Activated gamma-delta T cell treated with anti-CD3 and anti-CD28 coated beads, Interleukin-2, amount 50 U/mL, for 16 hours (primary cell): ENCODE data around the gene MEI1.
A peak's percentile ranks its signal among the peaks of the same experiment; 100 is the strongest.

Experiments used
- DNase-seq: peaks from one replicate; pipeline ENCODE4 v3.0.0-alpha.2; 2020; ENCODE audit warnings: low read depth

MEI1 gene

DNA sequence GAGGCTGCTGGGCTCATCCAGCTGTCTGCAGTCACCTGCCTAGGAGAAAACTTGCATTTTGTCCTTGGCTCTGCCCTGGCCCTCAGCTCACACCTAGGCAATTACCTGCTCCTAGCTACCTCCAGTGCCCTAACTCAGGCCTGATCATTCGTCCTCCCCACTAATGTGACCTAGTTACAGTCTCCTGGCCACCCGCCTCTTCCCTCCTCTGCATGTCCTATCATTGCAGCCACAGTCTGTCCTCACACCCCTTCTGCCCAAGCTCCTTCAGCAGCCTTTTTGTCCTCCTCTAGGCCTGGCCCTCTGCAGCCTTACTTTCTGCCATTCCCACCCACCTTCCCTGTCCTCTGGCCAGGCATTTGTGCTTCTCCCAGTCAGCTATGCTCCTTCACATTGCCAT lies 83.4 kb downstream of the MEI1 start:
- no peak for DNase-seq

DNA sequence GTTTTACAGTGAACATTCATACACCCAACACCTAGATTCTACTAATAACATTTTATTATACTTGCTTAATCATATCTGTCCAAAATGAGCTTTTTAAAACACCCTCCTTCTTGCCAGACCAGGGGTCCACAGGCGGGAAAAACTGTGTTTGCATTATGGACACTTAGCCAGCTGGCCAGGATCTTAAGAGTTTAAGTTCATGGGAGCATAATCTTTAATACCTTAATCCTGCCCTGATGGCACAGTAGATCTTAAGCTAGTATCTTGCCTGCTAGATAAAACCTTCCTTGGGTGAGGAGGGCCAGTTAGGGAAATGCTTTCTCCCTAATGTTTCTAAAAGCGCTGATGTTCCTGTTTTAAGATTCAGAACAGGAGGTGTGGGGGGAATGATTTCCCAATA lies 88.0 kb downstream of the MEI1 start:
- no peak for DNase-seq

DNA sequence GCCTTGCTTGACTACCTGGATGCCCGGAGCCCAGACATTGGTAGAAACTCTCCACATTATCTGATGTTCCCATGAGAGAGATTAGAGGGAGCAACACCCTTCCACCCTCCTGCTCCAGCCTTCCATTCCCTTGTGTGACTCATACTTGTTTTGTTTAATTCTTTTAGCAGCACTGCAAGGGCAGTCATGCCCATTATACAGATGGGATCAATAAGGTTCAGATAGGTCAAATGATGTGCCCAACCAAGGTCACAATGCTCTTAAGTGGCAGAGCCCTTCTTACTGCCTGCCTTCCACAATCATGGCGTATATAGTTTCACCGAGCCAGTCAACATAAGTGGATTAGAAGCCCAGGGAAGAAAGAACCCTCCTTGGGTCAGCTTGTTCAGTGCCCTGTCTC lies 94.6 kb downstream of the MEI1 start:
- DNase-seq, result no peak

DNA sequence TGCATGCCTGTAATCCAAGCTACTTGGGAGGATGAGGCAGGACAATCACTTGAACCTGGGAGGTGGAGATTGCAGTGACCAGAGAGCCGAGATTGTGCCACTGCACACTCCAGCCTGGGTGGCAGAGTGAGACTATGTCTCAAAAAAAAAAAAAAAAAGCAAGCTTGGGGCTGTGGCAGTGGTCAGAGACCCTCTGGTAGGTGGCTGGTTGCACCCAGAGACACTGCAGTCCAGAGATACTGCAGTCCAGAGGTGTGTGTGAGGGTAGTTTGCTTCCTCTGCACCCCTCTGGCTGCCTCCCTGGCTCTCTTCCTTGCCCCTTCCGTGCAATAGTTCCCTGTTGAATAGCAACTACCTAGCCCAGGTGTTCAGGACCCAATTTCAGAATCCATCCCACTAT lies 99.4 kb downstream of the MEI1 start:
- DNase-seq, result no peak

GRCh38 chr22:41799486-41800347 lies 100.4 kb downstream of the MEI1 start:
- DNase-seq, result no peak

- DNase-seq, result peak; percentile 85
Measured at GRCh38 chr22:41800348-41801146, 101.2 kb downstream of the MEI1 start, which contains the start of gene CCDC134. Gene CCDC134 (plus strand): TSS chr22:41800679. CDS start chr22:41808891, 8,212 bp downstream.

DNA sequence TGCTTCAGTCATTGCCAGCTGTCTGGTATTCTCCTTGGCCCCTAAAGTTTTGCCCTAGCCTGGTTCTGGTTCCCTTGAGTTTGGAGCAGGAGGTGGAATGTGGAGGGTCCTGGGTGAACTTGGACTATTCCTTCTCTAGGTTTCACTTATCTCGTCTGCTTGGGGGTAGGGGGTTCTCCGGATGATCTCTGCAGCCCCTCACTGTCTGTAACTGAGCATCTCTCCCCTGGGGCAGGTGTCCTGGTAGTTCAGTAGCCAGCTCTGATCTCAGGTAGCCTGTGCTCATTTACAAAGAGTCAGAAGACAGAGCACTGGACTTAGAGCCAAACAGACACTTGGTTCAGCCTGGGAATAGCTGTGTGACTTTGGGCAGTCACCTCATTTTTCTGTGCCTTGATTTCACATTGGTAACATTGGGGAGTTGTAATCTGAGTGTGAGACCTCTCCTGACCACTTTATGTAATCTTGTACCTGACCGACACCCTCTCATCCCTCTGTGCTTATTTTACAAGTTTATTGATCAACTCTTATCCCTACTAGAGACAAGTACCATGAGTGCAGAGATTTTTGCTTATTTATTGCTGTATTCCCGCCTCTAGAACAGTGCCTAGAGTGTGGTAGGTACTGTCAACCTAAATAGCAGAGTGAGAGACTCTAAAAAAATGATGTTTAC lies 102.0 kb downstream of the MEI1 start:
- DNase-seq, result no peak

GRCh38 chr22:41801886-41802285 lies 102.6 kb downstream of the MEI1 start:
- no peak for DNase-seq

DNA sequence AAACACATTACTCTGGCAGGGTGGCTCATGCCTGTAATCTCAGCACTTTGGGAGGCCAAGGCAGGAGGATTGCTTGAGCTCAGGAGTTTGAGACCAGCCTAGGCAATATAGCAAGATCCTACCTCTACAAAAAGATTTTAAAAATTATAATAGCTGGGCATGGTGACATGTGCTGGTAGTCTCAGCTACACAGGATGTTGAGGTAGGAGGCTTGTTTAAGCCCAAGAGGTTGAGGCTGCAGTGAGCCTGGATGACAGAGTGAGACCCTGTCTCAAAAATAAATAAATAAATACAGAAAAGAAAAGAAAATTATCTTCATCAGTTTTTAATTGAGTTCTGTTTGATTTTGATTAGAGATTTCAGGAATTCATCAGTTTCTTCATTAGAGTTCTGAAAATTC lies 106.3 kb downstream of the MEI1 start:
- DNase-seq, result no peak

DNA sequence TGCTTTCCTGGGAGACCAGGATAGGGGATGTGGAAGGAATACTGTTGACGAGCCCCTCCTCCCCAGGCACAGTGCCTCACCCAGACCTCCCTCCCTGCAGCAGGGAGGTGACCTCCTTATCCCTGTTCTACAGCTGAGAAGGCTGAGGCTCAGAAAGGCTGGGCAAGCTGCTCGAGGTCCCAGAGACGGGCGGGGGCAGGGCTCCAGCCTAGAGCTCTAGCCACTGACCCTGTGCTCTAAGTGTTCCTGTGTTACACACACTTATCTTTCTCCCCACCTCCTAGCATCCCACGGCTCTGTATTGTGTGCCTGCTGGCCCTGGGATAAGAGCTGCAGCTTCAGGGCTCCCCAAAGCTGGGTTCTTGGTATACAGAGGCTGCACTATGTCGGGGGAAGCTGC lies 109.1 kb downstream of the MEI1 start:
- no peak for DNase-seq

- DNase-seq, result no peak
Measured at GRCh38 chr22:41810022-41810421, 110.7 kb downstream of the MEI1 start.

GRCh38 chr22:41812805-41813545 lies 113.7 kb downstream of the MEI1 start:
- DNase-seq, result no peak

DNA sequence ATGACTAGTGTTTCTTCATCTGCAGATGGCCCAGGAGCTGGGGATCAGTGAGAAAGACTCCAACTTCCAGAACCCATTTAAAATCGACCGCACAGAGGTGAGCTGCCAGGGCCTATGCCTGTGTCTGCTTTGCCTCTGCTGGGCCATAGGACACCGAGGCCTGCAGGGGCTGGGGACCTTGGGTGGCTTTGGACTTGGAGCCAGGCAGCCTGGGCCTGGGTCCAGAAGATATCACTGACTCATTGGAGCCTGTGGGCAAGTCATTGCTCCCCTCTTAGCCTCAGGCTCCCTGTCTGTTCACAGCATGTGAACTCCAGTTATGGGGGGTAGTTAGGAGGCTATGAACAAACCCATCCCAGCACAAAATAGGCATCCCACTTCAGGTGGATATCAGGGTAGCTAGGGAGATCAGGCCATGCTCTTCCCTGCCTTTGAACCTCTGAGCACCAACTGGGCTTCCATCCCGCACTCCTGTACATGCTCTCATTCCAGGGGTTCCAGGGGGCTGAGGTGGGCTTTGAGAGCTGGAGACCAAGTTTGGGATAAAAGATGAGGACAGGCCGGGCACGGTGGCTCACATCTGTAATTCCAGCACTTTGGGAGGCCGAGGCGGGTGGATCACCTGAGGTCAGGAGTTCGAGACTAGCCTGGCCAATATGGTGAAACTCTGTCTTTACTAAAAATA lies 114.6 kb downstream of the MEI1 start:
- no peak for DNase-seq

DNA sequence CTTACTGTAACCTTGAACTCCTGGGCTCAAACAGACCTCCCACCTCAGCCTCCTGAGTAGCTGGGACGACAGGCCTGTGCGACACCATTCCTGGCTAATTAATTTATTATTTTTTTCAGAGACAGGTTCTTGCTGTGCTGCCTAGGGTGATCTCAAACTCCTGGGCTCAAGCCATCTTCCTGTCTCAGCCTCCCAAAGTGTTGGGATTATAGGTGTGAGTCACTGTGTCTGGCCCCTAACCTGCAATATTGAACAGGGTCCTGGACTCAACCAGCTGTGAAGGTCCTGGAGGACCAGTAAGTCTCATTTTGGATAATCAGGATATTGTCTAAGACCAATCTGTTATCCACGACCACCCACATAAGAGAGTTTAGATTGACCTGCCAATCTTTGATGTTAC lies 116.4 kb downstream of the MEI1 start:
- no peak for DNase-seq

- no peak for DNase-seq
Measured at GRCh38 chr22:41816241-41816640, 116.9 kb downstream of the MEI1 start.

DNA sequence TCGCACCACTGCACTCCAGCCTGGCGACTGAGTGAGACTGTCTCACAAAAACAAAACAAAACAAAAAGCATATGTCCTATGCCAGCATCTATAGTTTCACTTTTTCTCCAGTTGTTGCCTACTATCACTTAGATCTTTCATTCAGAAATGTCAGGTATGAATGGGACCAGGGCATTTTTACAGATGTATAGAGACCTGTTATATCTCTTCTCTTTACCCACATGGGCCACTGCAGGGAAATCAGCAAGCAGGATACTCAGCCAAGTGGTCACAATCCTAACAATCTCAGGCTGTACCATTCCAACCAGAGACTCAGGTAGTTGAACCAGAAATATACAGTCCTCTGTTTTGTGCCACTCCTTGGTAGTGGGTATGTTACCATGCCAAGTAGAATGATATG lies 117.6 kb downstream of the MEI1 start:
- no peak for DNase-seq

- no peak for DNase-seq
Measured at GRCh38 chr22:41818011-41818410, 118.7 kb downstream of the MEI1 start.

- DNase-seq, result no peak
Measured at GRCh38 chr22:41818596-41818995, 119.3 kb downstream of the MEI1 start.

DNA sequence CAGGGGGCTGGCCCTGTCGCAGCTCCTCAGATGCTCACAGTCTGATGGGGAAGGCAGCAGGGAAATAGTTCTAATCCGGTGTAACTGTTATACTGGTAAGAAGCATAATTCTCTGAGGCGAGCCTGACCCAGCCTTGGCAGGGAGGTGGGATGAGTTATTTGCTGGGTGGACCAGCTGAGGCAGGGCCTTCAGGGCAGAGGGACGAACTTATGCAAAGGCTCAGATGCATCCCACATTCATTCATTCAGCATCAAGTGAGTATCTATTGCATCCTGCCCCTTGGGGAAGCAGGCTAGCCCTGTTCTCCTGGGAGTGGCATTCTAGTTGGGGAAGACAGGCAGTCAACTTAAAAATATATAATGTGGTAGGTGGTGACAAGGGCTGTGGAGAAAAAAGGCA lies 120.0 kb downstream of the MEI1 start:
- no peak for DNase-seq

- DNase-seq, result no peak
Measured at GRCh38 chr22:41820447-41820846, 121.1 kb downstream of the MEI1 start.
